Stimulated activated CD8-positive, alpha-beta memory T cell treated with anti-CD3 and anti-CD28 coated beads, Interleukin-4, amount 100 ng/mL, for 4 hours (primary cell): ENCODE measurements around the gene PCDH17.

Experiments
- DNase-seq, 2 donors: peaks; one replicate each; pipeline ENCODE4 v3.0.0-alpha.2; 2020; ENCODE audit warnings: low read depth in 2 of 2, low spot score in 1 of 2

The PCDH17 gene

GRCh38 chr13:57631596-57632275 is at the start of gene PCDH17:
Gene PCDH17, plus strand, starts transcription at chr13:57631744. Its CDS starts 803 bp downstream, at chr13:57632547.
- no peak for DNase-seq

GRCh38 chr13:57582032-57582431 is 49.5 kb upstream of the PCDH17 start:
- DNase-seq, result no peak

- no peak for DNase-seq
Observed at GRCh38 chr13:57583529-57583928, 48.0 kb upstream of the PCDH17 start.

GRCh38 chr13:57588639-57589038 is 42.9 kb upstream of the PCDH17 start:
- DNase-seq, result no peak

GRCh38 chr13:57595775-57596174 is 35.8 kb upstream of the PCDH17 start:
- no peak for DNase-seq

GRCh38 chr13:57601536-57601935 is 30.0 kb upstream of the PCDH17 start:
- no peak for DNase-seq

GRCh38 chr13:57604442-57604841 is 27.1 kb upstream of the PCDH17 start:
- DNase-seq, result no peak

GRCh38 chr13:57611969-57612368 is 19.6 kb upstream of the PCDH17 start:
- no peak for DNase-seq

- DNase-seq, result no peak
Observed at GRCh38 chr13:57612568-57612967, 19.0 kb upstream of the PCDH17 start.

GRCh38 chr13:57624565-57625435 is 6.7 kb upstream of the PCDH17 start:
- no peak for DNase-seq

- DNase-seq, result no peak
Observed at GRCh38 chr13:57627663-57628062, 3.9 kb upstream of the PCDH17 start.

GRCh38 chr13:57629391-57629804 is 2.1 kb upstream of the PCDH17 start:
- DNase-seq, result no peak

GRCh38 chr13:57629821-57630235 is 1.7 kb upstream of the PCDH17 start:
- no peak for DNase-seq

GRCh38 chr13:57630661-57631595 is 616 bp upstream of the PCDH17 start:
- no peak for DNase-seq

GRCh38 chr13:57632276-57633140 is 964 bp downstream of the PCDH17 start:
- no peak for DNase-seq

- no peak for DNase-seq
Observed at GRCh38 chr13:57633141-57633949, 1.8 kb downstream of the PCDH17 start.

- DNase-seq, result no peak
Observed at GRCh38 chr13:57633950-57634838, 2.6 kb downstream of the PCDH17 start.

- no peak for DNase-seq
Observed at GRCh38 chr13:57634839-57635165, 3.3 kb downstream of the PCDH17 start.
